ENCODE data around the gene HK1.

HK1 gene

DNA sequence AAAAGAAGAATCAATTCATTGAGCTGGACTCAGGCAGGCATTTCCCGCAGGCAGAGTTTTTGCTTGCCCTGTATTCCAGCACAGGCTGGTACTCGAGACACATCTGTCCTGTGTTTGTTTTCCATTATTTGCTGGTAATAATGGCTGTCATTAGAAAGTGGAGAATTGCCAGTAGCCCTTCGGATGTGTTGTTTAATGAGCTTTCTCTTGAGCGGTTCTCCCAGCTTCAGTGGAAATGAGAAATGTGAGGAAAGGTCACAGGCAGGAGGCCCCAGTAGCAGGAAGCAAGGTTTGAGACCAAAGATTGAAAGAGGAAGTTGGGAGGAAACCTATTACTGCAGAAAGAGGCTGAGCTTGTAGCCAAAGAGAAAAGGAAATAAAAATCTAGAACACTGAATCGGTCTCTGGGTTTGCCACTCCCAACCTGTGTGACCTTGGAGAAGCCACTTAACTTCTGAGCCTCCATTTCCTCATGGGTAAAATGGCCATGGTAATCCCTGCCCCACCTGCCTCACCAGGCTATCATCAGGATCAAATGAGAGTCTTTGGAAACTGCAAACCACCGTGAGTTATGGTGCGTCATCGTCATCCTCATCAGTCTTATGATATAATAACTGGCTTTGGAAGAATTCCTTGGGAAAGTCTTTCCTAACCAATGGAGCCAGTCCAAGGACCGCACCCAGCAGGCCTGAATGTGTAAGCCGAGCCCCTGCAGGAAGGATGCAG is 70.7 kb downstream of the HK1 start:
- DNase-seq (ENCODE audit: low spot score), result no peak

DNA sequence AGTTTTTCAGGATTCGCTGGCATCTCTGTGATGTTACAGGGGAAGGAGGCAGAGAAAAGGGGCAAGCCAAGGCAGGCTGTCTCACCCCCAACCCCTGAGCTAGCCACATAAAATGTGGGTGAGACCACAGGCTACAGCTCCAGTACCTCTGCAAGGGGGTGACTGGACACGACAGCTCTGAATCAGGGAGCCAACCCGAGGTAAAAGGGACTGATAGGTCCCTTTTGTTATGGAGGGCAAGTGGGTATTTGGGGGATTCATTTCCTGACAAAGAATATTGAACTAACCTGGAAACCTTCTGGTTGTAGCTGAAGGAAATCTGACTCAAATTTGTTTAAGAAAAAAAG is 71.2 kb downstream of the HK1 start:
- no peak for DNase-seq (ENCODE audit: low spot score)

GRCh38 chr10:69351589-69351988 is 73.3 kb downstream of the HK1 start:
- DNase-seq (ENCODE audit: low spot score), result no peak

DNA sequence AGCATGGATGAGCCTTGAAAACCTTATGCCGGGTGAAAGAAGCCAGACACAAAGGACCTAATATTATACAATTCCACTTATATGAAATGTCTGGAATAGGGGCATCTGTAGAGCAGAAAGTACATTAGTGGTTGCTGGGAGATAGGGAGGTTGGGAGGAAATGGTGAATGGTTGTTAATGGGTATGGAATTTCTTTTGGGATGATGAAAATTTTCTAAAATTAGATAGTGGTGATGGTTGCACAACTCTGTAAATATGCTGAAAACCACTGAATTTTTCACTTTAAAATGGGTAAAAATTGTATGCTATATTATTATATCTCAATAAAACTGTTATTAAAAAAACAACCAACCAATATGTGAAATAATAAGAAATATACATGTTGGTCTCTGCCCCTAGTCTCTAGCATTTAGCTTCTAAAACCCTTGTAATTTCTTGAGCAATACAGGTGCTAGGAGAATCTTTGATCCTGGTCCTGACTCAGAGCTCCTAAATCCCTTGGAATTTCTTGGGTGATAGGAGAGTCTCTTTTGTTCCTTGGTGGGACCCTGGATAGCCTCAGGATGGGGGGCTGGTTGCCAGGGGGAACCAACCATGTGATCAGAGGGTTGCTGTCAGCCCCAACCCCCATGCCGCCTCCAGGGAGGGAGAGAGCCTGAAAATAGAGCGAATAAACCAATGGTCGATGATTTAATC is 74.4 kb downstream of the HK1 start:
- no peak for DNase-seq (ENCODE audit: low spot score)

DNA sequence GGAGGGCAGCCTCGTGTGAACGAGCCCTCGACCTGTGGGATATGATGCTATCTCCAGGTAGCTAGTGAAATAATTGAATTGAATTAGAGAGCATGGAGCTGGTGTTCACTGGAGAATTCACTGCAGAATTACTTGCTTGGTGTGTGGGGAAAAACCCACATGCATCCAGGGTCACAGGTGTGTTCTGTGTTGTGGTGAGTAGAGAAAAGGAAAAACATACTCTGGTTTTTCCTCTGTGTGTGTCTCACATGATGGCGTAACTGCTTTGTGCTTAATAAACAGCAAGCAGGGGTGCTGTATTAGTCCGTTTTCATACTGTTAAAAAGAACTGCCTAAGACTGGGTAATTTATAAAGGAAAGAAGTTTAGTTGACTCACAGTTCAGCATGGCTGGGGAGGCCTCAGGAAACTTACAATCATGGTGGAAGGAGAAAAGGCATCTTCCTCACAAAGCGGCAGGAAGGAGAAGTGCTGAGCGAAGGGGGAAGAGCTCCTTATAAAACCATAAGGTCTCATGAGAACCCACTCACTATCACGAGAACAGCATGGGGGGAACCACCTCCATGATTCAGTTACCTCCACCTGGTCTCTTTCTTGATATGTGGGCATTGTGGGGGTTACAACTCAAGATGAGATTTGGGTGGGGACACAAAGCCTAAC is 75.8 kb downstream of the HK1 start:
- DNase-seq (ENCODE audit: low spot score), result no peak

DNA sequence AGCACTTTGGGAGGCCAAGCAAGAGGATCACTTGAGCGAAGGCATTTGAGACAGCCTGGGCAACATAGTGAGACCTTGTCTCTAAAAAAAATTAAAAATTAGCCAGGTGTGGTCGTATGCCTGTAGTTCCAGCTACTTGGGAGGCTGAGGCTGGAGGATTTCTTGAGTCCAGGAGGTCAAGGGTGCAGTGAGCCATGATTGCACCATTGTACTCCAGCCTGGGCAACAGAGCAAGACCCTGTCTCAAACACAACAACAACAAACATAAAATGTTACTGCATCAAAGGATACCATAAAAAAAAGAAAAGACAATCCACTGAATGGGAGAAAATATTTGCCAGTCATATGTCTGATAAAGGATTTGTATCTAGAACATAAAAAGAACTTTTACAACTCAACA is 77.9 kb downstream of the HK1 start:
- DNase-seq (ENCODE audit: low spot score), result no peak

DNA sequence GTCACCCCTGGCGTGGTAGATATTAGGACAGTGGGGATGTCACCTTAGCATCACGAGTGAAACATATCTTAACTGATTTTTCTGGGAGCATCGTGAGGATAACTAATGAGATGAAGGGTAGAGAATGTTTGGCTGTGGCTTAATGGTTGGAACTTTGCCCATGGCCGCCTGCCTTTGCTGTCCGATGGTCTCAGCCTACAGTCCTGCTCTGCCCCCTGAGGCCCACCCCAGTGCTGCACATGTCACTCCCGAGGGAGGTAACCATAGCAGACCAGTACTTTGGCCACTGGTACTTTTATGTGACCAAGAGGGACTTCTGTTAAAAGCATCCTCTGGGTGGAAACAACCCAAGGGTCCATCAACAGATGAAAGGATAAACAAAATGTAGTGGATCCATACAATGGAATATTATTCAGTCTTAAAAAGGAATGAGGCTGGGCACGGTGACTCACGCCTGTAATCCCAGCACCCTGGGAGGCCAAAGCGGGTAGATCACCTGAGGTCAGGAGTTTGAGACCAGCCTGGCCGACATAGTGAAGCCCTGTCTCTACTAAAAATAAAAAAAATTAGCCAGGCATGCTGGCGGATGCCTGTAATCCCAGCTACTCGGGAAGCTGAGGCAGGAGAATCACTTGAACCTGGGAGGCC is 80.0 kb downstream of the HK1 start:
- DNase-seq (ENCODE audit: low spot score), result no peak

GRCh38 chr10:69359148-69359547 is 80.9 kb downstream of the HK1 start:
- no peak for DNase-seq (ENCODE audit: low spot score)

DNA sequence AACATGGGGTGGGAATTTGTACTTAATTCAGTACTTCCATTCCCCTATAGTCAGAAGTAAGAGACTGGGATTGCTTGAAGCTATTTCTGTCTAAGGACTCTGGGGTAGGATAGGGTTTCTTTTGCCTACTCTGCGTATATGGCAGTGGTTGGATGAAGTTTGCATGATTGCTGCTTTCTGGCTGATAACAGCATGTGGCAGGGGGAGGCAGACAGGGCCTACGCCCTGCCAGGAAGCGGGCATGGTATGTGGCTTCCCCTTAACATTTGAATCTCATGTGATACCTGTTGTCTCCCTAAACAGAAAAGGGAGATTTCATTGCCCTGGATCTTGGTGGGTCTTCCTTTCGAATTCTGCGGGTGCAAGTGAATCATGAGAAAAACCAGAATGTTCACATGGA is 81.3 kb downstream of the HK1 start:
- no peak for DNase-seq (ENCODE audit: low spot score)

DNA sequence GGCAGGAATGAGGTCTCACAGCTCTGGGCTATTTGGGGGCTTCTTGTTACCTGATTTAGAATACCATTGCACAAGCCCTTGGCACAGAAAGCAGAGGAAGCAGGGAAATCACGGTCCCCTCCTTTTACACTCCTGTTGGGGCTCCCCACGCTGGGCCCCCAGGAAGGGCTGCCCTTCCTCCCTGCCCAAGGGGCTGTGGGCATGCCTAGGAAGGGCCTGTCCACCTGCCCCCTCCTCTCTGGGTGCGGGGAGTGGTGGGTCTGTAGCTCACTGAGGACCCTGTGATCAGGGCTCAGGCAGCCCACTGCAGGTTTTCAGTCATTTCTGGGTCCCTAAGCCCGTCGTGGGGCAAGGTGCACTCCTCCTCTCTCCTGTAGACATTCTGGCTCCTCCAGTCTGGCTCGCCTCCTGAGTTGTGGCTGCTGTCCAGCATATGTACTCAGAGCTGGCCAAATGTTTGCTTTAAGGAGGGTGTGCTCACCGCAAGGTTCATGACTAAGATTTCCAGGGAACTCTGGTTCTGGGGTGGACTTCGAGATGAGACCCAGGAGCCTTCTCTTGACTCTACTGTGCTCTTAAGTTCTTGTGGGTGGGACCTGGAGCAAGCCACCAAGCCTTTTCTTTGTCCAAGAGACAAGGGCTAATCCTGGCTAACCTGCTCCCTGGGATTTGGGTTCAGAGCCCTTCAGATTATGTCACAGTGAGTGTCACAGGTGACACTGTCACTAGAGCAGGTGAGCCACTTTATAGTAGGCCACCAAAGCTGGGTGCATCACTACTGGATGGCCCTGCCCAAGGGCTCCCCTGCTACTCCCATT is 82.4 kb downstream of the HK1 start:
- DNase-seq (ENCODE audit: low spot score), result no peak

DNA sequence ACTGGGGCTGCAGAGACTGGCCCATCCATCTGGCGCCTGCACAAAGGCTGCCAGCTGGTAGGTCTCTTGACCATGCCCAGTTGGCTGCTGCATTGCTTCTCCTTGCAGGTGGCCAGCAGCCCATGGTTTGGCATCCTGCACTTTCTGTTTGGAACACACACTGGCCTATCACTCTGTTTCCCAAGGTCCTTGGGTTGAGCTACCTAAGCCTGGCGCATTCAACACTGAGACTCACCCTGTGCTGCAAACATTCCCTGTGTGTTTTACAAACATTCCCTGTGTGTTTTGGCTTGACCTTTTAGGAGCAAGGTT is 83.0 kb downstream of the HK1 start:
- DNase-seq (ENCODE audit: low spot score), result no peak

- DNase-seq (ENCODE audit: low spot score), result no peak
Observed at GRCh38 chr10:69362471-69362954, 84.2 kb downstream of the HK1 start.

GRCh38 chr10:69363666-69364065 is 85.4 kb downstream of the HK1 start:
- no peak for DNase-seq (ENCODE audit: low spot score)

- no peak for DNase-seq (ENCODE audit: low spot score)
Observed at GRCh38 chr10:69364232-69364940, 86.1 kb downstream of the HK1 start.

DNA sequence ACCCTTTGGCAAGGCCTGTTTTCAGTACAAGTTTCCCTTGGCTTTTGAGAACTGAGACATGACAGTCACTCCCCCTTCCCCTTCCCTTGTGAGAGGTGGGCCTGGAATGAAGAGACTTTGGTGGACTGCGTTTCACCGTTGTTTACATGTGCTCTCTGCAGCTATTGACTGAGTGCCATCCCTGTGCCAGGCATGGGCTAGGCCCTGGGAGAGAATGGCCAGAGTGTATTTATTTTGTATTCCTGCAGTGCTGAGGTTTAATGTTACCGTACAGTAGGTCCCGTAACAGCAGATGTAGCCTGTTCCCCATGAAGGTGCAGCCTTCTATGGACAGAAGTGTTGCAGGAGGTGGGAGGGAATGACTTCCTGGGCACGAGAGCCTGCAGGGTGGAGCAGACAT is 88.4 kb downstream of the HK1 start:
- no peak for DNase-seq (ENCODE audit: low spot score)

DNA sequence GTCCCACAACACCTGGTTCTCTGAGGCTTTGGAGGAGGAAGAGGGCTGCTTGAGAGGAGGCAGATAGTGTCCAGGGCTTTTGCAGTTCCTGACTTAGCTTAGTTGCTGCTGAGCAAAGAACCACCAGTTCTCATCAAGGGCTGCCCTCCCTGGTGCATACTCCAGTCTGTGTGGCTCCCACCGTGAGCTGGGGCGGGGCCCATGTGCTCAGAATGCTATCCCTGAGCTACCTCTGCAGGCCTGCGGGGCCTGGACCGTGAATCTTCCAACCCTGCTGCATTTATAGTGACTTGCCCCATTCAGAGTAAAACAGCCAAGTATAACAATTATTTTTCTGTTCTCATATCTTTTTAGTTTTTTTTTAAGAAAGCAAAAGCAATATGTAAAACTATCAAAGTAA is 89.2 kb downstream of the HK1 start:
- no peak for DNase-seq (ENCODE audit: low spot score)

DNA sequence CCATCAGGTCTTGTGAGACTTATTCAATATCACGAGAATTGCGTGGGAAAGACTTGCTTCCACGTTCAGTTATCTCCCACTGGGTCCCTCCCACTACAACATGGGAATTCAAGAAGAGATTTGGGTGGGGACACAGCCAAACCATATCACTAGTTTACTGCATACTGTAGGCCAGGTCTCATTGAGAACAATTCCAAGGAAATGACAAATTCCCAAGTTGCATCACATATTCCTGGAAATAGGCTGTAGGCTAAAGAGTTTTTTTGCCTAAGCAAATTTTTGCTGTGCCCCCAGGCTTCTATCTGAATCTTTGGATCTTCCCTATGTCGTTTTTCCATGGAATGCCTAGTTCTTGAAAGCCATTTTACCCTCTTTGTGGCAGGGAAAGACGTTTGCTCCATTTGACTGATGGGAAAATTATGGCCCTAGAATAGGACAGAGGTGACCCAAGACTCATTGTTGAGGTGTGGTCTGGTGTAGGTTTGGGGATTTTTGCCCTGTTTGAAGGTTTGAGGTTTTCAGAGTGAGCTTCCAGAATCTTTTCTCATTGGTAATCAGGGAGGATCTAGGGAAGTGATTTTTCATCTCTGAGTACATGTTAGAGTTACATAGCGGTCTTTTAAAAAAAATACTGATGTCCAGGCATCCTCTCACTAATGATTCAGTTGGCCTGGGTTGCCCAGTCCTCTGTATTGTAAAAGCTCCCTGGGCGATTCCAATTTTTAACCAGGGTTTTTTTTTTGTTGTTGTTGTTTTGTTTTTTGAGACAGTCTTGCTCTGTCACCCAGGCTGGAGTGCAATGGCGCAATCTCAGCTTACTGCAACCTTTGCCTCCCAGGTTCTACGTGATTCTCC is 94.1 kb downstream of the HK1 start:
- no peak for DNase-seq (ENCODE audit: low spot score)

DNA sequence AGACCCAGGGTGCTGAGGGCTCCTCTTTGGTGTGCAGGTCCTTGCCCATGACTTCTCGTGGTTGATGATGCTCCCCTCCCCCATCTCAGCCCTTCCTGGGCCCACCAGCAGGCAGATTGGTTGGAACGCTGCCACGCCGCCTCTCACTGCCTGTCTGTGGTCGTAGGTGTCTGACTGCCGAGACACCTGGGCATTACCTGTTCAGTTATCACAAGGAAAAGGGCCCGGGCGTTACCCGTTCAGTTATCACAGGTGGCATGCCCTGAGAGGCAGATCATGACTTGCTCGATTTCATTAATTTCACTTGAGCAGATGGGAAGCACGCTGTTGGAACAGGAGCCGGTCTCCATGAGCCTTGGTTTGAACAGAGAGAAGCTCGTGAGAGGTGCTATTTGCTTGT is 95.9 kb downstream of the HK1 start:
- no peak for DNase-seq (ENCODE audit: low spot score)

- no peak for DNase-seq (ENCODE audit: low spot score)
Observed at GRCh38 chr10:69374931-69375306, 96.6 kb downstream of the HK1 start.

DNA sequence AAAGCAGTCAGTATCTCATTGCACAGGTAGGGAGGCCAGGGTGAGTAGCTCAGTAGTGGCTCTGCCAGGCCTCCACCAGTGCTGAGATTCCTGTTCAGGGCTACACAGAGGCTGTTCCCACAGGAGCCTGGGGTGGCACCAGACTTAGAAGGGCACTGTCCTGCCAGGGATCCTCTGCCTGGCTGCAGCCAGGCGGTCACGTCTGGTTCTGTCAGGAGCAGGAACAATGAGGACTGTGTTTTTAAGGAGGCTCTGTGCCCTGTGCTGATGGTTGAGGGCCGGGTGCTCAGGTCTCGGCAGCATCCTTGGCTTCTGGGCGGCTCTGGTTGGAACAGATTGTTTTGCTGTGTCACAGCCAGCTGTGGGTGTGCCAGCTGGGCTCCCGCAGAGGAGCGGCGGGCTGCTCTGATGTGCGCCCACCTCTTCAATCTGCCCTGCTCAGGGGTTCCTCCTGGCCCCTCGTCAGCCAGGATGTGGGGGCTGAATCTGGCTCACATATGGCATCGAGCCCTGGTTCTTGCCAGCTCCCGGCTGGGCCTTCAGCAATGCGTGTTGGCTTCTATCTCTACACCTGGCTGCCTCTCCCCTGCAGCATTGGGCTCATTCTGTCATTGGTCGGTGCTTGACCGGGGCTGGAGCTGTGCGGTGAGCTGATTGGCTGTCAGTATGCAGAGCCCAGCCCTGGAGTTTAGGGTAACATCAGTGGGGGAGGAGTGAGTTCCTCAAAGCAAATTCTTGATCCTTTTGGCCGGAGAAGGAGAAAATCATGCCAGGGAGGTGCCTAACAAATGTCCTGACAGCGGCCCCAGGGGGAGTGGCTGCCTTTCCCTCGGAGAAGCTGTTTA is 97.2 kb downstream of the HK1 start:
- DNase-seq (ENCODE audit: low spot score), result no peak

Measured in left forelimb (tissue), 1 donor.